Prostate gland (tissue), 2 donors: ENCODE data around the gene STOX2. TPM values are rescaled to one million over a fixed set of nuclear protein-coding genes. Genes with fewer than 3 reads are reported as not detected.

ENCODE experiments used
- DNase-seq: peaks from one replicate; pipeline ENCODE4 v3.0.0-alpha.2; 2019; ENCODE audit warnings: low spot score
- H3K27ac ChIP-seq, 2 donors: fragments of 200-600 bp; sonication (generic); 2 replicates each; pipeline ENCODE4 v1.5.1; 2017 to 2019
- H3K27me3 ChIP-seq: fragments of 200-600 bp; sonication (generic); replicated peaks from 2 replicates; pipeline ENCODE4 v1.5.1; 2019; ENCODE audit not compliant: insufficient read depth
- H3K36me3 ChIP-seq, 2 donors: fragments of 200-600 bp; sonication (generic); 1 replicate in 1 of 2; 2 replicates in 1 of 2; pipeline versions ENCODE4 v1.5.1 to v1.8.1; 2017 to 2019
- H3K4me1 ChIP-seq: fragments of 200-600 bp; sonication (generic); replicated peaks from 2 replicates; pipeline ENCODE4 v1.5.1; 2019
- H3K4me3 ChIP-seq, 2 donors: fragments of 200-600 bp; sonication (generic); 2 replicates each; pipeline ENCODE4 v1.5.1; 2017 to 2019
- H3K9me3 ChIP-seq: fragments of 200-600 bp; sonication (generic); 2 replicates; pipeline ENCODE4 v1.5.1; 2017
- POLR2A ChIP-seq: fragments of 450-650 bp; IDR thresholded peaks from one replicate; pipeline ENCODE4 v1.6.1; 2016; ENCODE audit warnings: antibody characterized with exemption, mild to moderate bottlenecking
- POLR2AphosphoS5 ChIP-seq: sonication (generic); formaldehyde crosslinking; IDR thresholded peaks from one replicate; pipeline ENCODE4 v1.6.1; 2017; ENCODE audit warnings: antibody characterized with exemption
- WGBS: methylation state at CpG from one replicate; pipeline ENCODE4 v1.1.5; 2018; 5-methylcytosine and 5-hydroxymethylcytosine counted together
- intact Hi-C: fragments of 100-400 bp; cut with DNase I; formaldehyde crosslinking; loops from one replicate; pipeline ENCODE4 v1.14.2; 2022
- total RNA-seq, 2 donors: library from RNA; depleted of rRNA; stranded (reverse); fragments of >200 nt; gene quantifications; one replicate each; pipeline ENCODE4 v1.1.0, GENCODE V29; 2016
- TF ChIP-seq, protein P1 (sequence below), 4 experiments: fragments of 200-600 bp in 2 of 4; fragments of 450-650 bp in 2 of 4; sonication (generic) in 2 of 4; IDR thresholded peaks; 1 replicate in 3 of 4; 2 replicates in 1 of 4; pipeline ENCODE4 v1.5.1; 2016 to 2019; ENCODE audit warnings: antibody characterized with exemption in 4 of 4, mild to moderate bottlenecking in 2 of 4, moderate library complexity in 2 of 4

STOX2 gene, protein sequence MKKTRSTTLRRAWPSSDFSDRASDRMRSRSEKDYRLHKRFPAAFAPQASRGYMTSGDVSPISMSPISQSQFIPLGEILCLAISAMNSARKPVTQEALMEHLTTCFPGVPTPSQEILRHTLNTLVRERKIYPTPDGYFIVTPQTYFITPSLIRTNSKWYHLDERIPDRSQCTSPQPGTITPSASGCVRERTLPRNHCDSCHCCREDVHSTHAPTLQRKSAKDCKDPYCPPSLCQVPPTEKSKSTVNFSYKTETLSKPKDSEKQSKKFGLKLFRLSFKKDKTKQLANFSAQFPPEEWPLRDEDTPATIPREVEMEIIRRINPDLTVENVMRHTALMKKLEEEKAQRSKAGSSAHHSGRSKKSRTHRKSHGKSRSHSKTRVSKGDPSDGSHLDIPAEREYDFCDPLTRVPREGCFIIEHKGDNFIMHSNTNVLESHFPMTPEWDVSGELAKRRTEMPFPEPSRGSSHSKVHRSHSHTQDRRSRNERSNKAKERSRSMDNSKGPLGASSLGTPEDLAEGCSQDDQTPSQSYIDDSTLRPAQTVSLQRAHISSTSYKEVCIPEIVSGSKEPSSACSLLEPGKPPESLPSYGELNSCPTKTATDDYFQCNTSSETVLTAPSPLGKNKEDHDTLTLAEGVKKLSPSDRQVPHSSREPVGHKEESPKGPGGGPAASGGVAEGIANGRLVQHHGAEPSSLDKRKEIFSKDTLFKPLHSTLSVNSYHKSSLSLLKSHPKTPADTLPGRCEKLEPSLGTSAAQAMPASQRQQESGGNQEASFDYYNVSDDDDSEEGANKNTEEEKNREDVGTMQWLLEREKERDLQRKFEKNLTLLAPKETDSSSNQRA (N-terminal part only)
- total RNA-seq, result 10 to 100 TPM; 12.9 to 14.9 TPM

DNA sequence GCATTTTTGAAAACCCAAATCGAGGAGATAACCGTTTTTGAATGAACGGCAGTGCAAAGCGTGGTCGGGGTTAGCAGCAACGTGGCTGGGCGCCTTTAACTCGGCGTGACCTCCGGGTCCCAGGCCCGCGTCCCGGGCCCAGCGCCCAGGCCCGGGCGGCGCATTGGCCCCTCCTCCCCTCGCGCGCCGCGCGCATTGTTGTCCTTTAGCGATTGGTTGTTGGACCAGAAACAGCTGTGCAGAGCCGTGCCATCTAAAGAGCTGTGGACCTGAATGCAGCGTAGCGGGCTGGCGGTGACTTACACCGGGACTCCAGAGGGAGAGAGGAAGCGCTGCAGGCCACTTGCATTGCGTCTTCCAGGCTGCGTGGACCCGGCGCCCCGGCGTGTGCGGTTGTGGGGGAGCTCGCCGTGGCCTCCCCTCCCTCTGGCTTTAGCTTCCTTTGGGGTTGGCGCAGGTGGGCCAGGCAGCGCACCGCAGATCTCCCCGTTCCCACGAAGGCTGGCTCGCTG, at the start of gene STOX2:
Gene STOX2, plus strand, starts transcription at position 227 of the 512 bp plus-strand sequence. CDS start 1,484 bp downstream, outside the sequence.
- H3K27ac ChIP-seq, result peak within 1 kb of the TSS; percentile 46 to 63
- TF ChIP-seq POLR2AphosphoS5 (peak; percentile 50), POLR2A (peak; percentile 42)
- TF ChIP-seq, protein P1, sequence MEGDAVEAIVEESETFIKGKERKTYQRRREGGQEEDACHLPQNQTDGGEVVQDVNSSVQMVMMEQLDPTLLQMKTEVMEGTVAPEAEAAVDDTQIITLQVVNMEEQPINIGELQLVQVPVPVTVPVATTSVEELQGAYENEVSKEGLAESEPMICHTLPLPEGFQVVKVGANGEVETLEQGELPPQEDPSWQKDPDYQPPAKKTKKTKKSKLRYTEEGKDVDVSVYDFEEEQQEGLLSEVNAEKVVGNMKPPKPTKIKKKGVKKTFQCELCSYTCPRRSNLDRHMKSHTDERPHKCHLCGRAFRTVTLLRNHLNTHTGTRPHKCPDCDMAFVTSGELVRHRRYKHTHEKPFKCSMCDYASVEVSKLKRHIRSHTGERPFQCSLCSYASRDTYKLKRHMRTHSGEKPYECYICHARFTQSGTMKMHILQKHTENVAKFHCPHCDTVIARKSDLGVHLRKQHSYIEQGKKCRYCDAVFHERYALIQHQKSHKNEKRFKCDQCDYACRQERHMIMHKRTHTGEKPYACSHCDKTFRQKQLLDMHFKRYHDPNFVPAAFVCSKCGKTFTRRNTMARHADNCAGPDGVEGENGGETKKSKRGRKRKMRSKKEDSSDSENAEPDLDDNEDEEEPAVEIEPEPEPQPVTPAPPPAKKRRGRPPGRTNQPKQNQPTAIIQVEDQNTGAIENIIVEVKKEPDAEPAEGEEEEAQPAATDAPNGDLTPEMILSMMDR (IDR thresholded peaks at IDR 0.05), result no peak
- DNase-seq, result peak; percentile 73

DNA sequence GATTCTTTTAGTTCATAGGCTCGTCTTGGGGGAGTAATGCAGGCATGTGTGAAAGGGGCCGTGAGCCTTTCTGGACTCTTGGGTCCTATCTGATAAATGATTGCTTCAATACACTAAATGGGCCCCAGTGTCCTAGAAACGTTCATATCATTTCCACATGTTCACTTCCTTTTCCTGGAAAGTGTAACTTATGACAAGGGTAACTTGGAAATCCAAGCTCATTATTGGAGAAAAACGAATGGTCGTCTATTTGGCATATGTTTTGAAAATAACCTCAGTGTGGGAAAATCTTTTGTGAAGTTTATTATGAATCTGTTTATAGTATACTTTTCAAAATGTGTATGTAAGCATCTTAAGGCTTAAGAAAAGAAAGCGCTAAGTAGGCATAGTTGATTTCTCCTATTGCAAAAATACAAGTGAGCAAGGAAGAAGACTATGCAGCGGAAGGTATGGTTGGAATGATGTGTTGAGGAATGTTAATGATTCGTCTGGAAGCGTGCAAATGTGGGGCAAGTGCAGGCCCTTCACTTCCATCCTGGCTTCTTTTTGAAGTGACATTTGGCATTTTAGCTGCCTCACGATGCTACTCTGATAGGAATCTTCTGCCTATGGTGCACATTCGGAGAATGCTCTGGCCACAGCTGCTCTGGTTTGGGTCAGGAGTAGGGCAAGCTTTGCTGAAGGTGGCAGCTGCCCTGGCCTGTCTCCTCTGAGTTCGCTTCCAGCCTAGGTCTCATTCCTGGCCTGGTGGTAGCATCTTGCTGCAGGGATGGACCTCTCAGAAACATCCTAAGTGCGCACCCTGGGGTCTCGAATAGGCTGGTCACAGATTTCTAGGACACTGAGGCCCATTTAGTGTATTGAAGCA, 49.5 kb upstream of the STOX2 start:
- Histone ChIP-seq H3K4me1 (no peaks in the 10 kb centered on the region), H3K27ac (no peak overlapping the region), H3K27me3 (peaks cover under 1% of the 10 kb centered on the region), H3K4me3 (no peak overlapping the region), H3K36me3 (no peaks in the 10 kb centered on the region), H3K9me3 (no peaks in the 10 kb centered on the region)
- intact Hi-C loops, result no loop called here
- no peak for TF ChIP-seq POLR2AphosphoS5
- TF ChIP-seq, protein P1 (IDR thresholded peaks at IDR 0.05), result no peak
- no peak for TF ChIP-seq POLR2A
- 89% methylated on average over 14 of the region's 14 CpGs for WGBS
- DNase-seq, result no peak

More for the DNA sequence above, at the start of gene STOX2:
- H3K9me3 ChIP-seq, result no peaks in the 10 kb centered on the region
- no peaks in the 10 kb centered on the region for H3K36me3 ChIP-seq
- H3K4me1 ChIP-seq, result no peaks in the 10 kb centered on the region
- intact Hi-C loops, result loop anchor here (5.0 to 10.0 kb wide), 3 partner anchors 82 to 260 kb away; no protein-coding TSS in a partner anchor
- H3K27me3 ChIP-seq, result no peaks in the 10 kb centered on the region
- peak within 1 kb of the TSS; percentile 41 to 49 for H3K4me3 ChIP-seq
- under 1% methylated on average over 42 of the region's 45 CpGs for WGBS

DNA sequence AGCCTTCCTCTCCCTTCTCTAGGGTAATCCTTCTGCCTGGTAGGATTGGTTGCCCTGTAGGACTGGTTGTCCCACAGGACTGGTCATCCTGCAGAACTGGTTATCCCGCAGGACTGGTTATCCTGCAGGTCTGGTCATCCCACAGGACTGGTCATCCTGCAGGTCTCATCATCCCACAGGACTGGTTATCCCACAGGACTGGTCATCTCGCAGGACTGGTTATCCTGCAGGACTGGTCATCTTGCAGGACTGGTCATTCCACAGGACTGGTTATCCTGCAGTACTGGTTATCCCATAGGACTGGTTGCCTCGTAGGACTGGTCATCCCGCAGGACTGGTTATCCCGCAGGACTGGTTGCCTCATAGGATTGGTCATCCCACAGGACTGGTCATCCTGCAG, 48.1 kb upstream of the STOX2 start:
- TF ChIP-seq, protein P1 (IDR thresholded peaks at IDR 0.05), result no peak
- no peak for TF ChIP-seq POLR2AphosphoS5
- no peak for TF ChIP-seq POLR2A
- WGBS, result 70% methylated on average over 3 of the region's 5 CpGs
- Histone ChIP-seq H3K36me3 (no peaks in the 10 kb centered on the region), H3K4me3 (no peak overlapping the region), H3K27me3 (no peaks in the 10 kb centered on the region), H3K4me1 (no peaks in the 10 kb centered on the region), H3K9me3 (no peaks in the 10 kb centered on the region), H3K27ac (no peak overlapping the region)
- intact Hi-C loops, result no loop called here
- no peak for DNase-seq

DNA sequence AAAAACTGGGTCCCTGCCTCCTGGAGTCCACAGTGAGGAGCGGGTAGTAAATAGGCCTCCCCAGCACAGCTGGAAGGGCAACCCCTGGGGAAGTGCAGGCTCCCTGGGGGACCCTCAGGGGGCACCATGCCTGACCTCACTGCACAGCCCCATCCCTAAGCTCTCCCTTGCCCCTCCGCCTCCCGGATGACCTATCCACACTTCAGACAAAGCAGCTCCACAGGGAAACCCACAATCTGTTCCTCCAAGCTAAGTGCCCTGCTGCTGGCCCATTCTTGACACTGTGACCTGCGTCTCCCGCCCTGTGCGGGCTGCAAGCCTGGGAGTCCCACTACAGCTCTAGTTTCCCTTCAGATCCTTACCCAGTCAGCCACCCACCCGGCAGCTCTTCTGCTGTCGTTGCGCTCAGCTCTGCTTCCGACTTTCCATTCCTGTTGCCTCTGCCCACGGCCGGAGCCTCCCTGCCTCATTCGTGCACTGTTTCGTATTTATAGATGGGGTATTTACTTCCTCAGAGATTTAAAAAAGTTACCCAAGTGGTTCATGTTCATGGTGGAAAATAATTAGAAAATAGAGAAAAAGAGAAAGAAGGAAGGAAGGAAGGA, 47.0 kb upstream of the STOX2 start:
- DNase-seq, result no peak
- Histone ChIP-seq H3K4me1 (no peaks in the 10 kb centered on the region), H3K27me3 (no peaks in the 10 kb centered on the region), H3K9me3 (no peaks in the 10 kb centered on the region), H3K36me3 (no peaks in the 10 kb centered on the region), H3K27ac (no peak overlapping the region), H3K4me3 (no peak overlapping the region)
- TF ChIP-seq, protein P1 (IDR thresholded peaks at IDR 0.05), result no peak
- TF ChIP-seq POLR2AphosphoS5 (no peak), POLR2A (no peak)
- 88% methylated on average over 14 of the region's 14 CpGs for WGBS
- intact Hi-C loops, result no loop called here
